ENCODE results near the gene CHERP. TPM values are rescaled to one million over a fixed set of nuclear protein-coding genes. Genes with fewer than 3 reads are reported as not detected.
"Not testable (repeated sequence)": the region's sequence is repeated elsewhere in the genome, so short reads cannot be mapped to it uniquely, and the experiment has no call there.

The CHERP gene
- total RNA-seq, 1 experiment from 2014 or later, result 4.7 TPM

- no peak for DNase-seq (ENCODE audit: low read depth)
Observed at GRCh38 chr19:16576690-16577530, 34.7 kb upstream of the CHERP start.

GRCh38 chr19:16575861-16576689, 33.8 kb upstream of the CHERP start:
- DNase-seq (ENCODE audit: low read depth), result no peak

GRCh38 chr19:16575282-16575681, 33.0 kb upstream of the CHERP start:
- no peak for DNase-seq (ENCODE audit: low read depth)

- no peak for DNase-seq (ENCODE audit: low read depth)
Observed at GRCh38 chr19:16573925-16574324, 31.7 kb upstream of the CHERP start.

GRCh38 chr19:16573296-16573695, 31.1 kb upstream of the CHERP start:
- no peak for DNase-seq (ENCODE audit: low read depth)

GRCh38 chr19:16572332-16573211, 30.3 kb upstream of the CHERP start, which contains the start of gene SLC35E1:
SLC35E1 (minus strand) TSS chr19:16572415; CDS start chr19:16572364, 51 bp downstream.
- peak; percentile 99 for DNase-seq (ENCODE audit: low read depth)

- no peak for DNase-seq (ENCODE audit: low read depth)
Observed at GRCh38 chr19:16571822-16572331, 29.6 kb upstream of the CHERP start.

- peak; percentile 70 for DNase-seq (ENCODE audit: low read depth)
Observed at GRCh38 chr19:16571283-16571682, 29.0 kb upstream of the CHERP start.

- DNase-seq (ENCODE audit: low read depth), result no peak
Observed at GRCh38 chr19:16569609-16570320, 27.5 kb upstream of the CHERP start.

- no peak for DNase-seq (ENCODE audit: low read depth)
Observed at GRCh38 chr19:16566702-16567101, 24.5 kb upstream of the CHERP start.

- no peak for DNase-seq (ENCODE audit: low read depth)
Observed at GRCh38 chr19:16566161-16566560, 23.9 kb upstream of the CHERP start.

- DNase-seq (ENCODE audit: low read depth), result no peak
Observed at GRCh38 chr19:16564842-16565241, 22.6 kb upstream of the CHERP start.

GRCh38 chr19:16562608-16563025, 20.4 kb upstream of the CHERP start:
- DNase-seq (ENCODE audit: low read depth), result no peak

GRCh38 chr19:16561382-16561781, 19.1 kb upstream of the CHERP start:
- DNase-seq (ENCODE audit: low read depth), result no peak

- no peak for DNase-seq (ENCODE audit: low read depth)
Observed at GRCh38 chr19:16559780-16560276, 17.6 kb upstream of the CHERP start.

GRCh38 chr19:16554776-16555175, 12.5 kb upstream of the CHERP start:
- DNase-seq (ENCODE audit: low read depth), result no peak

- DNase-seq (ENCODE audit: low read depth), result not testable (repeated sequence)
Observed at GRCh38 chr19:16551902-16552301, 9.7 kb upstream of the CHERP start.

- no peak for DNase-seq (ENCODE audit: low read depth)
Observed at GRCh38 chr19:16548956-16549355, 6.7 kb upstream of the CHERP start.

- no peak for DNase-seq (ENCODE audit: low read depth)
Observed at GRCh38 chr19:16544473-16545231, 2.4 kb upstream of the CHERP start.

- not testable (repeated sequence) for DNase-seq (ENCODE audit: low read depth)
Observed at GRCh38 chr19:16543734-16544133, 1.5 kb upstream of the CHERP start.
